Bladder microvascular endothelial cell (primary cell): Measurements from ENCODE around the gene EFCAB9. TPM values are rescaled to one million over a fixed set of nuclear protein-coding genes. Genes with fewer than 3 reads are reported as not detected.

ENCODE experiments used
- total RNA-seq: library from RNA; depleted of rRNA; stranded (reverse); fragments of >200 nt; gene quantifications from 2 replicates; pipeline ENCODE4 v1.2.3, GENCODE V29; 2014

Gene EFCAB9
- total RNA-seq: not detected in 2 replicates

DNA sequence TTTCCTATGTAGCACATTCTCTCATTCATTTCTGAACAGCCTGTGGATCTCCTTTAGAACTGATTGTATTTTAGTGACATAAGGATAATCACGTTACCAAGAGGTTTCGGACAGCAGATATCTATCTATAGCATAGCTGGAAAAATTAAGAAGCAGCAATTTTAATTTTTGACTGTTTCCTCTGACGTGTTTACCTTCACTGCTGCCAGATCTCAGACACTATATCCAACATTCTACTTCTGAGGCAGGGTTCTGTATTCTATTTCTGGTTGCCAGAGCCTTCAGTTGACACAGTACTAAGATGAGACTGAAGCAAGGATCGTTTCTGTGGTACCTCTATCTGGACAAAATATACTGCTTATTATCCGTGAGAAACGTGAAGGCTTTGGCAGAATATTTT, at the start of gene EFCAB9:
Gene EFCAB9, plus strand, starts transcription at position 301 of the 400 bp plus-strand sequence. Its CDS starts 1 bp downstream, at position 302.

DNA sequence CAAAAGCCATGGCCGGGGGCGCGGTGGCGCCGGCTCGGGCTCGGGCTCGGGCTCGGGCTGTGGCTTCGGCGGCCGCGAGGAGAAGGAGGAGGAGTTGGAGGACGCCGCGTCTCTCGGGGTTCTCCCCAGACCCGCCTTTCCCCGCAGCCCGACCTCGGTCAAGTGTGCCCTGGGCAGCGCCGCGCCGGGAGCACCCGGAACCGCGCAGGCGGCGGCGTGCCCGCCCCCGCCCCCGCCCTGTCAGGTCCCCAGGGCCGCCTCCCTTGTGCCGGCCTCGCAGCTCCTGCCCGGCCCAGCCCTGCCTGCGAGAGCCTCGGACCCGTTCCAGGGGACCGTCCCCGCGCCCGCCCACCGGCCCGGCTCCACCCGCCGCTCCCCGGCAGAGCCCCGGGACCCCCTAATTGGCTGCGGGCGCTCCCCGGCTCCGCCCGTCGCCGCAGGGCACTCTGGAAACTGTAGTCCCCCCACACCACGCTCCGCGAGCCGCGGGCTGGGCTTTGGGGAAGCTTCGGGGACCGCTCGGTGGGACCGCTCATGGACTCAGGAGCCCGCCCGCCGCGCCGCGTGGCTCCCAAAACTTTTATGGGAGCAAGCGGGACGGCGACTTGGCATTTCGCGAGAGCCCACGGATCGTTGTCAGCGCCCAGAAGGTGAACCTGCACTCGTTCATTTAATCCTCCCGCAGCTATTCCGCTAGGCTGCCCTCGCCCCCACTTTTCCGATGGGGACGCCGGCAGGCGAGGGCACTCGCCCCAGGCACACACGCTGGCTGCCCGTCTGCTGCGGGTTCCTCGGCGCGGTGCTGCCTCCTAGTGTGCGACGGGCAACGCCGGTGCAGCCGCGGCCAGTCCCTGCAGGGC, 5.7 kb upstream of the EFCAB9 start, which contains the start of gene STK10:
Gene STK10, minus strand, starts transcription at position 192 of the 860 bp plus-strand sequence. Its CDS starts 182 bp downstream, at position 10.

Other genes starting within 250 kb of the EFCAB9 start
- gene FBXW11, start 187.5 kb upstream of the EFCAB9 start, total RNA-seq: 38.5 and 89.6 TPM in 2 replicates
- gene STK10, start 5.9 kb upstream of the EFCAB9 start, total RNA-seq: 51.8 and 70.0 TPM in 2 replicates
- 14.7 and 22.8 TPM in 2 replicates for gene UBTD2, start 89.6 kb downstream of the EFCAB9 start, total RNA-seq